Mesothelial cell of epicardium (in vitro differentiated cells): ENCODE results near the gene ALG9. TPM values are rescaled to one million over a fixed set of nuclear protein-coding genes. Genes with fewer than 3 reads are reported as not detected.
A peak's percentile ranks its signal among the peaks of the same experiment; 100 is the strongest.

ENCODE experiments used
- DNase-seq, 2 experiments: peaks; one replicate each; pipeline ENCODE4 v3.0.0; 2021; ENCODE audit warnings: low spot score in 2 of 2; ENCODE audit not compliant: unreplicated experiment in 2 of 2
- H3K27ac Mint-ChIP-seq: 2 replicates; pipeline ENCODE4 v1.8.0; 2021; ENCODE audit warnings: mixed read lengths
- H3K27me3 Mint-ChIP-seq: 2 replicates; pipeline ENCODE4 v1.8.0; 2021; ENCODE audit warnings: low read depth, mixed read lengths
- H3K36me3 Mint-ChIP-seq: 2 replicates; pipeline ENCODE4 v1.8.0; 2021; ENCODE audit warnings: mixed read lengths
- H3K4me1 Mint-ChIP-seq: 2 replicates; pipeline ENCODE4 v1.8.0; 2021; ENCODE audit warnings: mixed read lengths
- H3K4me3 Mint-ChIP-seq: 2 replicates; pipeline ENCODE4 v1.8.0; 2021; ENCODE audit warnings: mild to moderate bottlenecking, moderate library complexity, mixed read lengths
- H3K9me3 Mint-ChIP-seq: 2 replicates; pipeline ENCODE4 v1.8.0; 2021; ENCODE audit warnings: mixed read lengths
- total RNA-seq: library from RNA; stranded (reverse); gene quantifications from 3 replicates; pipeline ENCODE4 v1.2.1, GENCODE V29; 2021
- TF ChIP-seq, protein P1 (sequence below): fragments of 200-600 bp; sonication (generic); IDR thresholded peaks from one replicate; pipeline ENCODE4 v1.5.0; 2021; ENCODE audit warnings: antibody characterized with exemption; ENCODE audit not compliant: unreplicated experiment

The ALG9 gene
- total RNA-seq, 1 donor from 2014 or later: 50.6 TPM

DNA sequence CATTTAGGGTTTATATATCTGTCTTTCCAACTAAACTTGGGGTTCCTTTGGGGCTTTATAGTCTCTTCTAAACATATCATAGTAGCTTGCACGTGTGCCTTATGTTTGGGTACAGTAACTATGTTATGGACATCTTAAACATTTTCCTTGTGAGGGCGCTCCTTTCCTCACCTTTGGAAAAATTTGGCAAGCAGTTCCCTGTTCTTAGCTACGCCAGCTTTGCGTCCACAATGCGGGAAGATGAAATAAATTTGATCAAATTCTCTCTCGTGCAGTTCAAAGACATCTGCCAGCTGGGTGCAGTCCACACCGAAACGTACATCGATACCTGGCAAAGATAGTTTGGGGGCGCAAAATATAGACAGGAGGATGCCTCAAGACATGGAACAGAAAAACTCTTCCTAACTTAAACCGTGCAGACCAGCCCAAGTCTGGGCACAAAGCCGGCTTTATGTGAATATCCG is 7.0 kb upstream of the ALG9 start:
- H3K4me3 Mint-ChIP-seq: peak overlapping the region; percentile 90
- peak overlapping the region; percentile 100 for H3K27ac Mint-ChIP-seq
- peaks cover 12% of the 10 kb centered on the region for H3K4me1 Mint-ChIP-seq
- no peaks in the 10 kb centered on the region for H3K27me3 Mint-ChIP-seq
- peaks cover 4% of the 10 kb centered on the region for H3K36me3 Mint-ChIP-seq
- no peak for DNase-seq
- H3K9me3 Mint-ChIP-seq: no peaks in the 10 kb centered on the region
- TF ChIP-seq, protein P1, sequence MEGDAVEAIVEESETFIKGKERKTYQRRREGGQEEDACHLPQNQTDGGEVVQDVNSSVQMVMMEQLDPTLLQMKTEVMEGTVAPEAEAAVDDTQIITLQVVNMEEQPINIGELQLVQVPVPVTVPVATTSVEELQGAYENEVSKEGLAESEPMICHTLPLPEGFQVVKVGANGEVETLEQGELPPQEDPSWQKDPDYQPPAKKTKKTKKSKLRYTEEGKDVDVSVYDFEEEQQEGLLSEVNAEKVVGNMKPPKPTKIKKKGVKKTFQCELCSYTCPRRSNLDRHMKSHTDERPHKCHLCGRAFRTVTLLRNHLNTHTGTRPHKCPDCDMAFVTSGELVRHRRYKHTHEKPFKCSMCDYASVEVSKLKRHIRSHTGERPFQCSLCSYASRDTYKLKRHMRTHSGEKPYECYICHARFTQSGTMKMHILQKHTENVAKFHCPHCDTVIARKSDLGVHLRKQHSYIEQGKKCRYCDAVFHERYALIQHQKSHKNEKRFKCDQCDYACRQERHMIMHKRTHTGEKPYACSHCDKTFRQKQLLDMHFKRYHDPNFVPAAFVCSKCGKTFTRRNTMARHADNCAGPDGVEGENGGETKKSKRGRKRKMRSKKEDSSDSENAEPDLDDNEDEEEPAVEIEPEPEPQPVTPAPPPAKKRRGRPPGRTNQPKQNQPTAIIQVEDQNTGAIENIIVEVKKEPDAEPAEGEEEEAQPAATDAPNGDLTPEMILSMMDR: no peak

DNA sequence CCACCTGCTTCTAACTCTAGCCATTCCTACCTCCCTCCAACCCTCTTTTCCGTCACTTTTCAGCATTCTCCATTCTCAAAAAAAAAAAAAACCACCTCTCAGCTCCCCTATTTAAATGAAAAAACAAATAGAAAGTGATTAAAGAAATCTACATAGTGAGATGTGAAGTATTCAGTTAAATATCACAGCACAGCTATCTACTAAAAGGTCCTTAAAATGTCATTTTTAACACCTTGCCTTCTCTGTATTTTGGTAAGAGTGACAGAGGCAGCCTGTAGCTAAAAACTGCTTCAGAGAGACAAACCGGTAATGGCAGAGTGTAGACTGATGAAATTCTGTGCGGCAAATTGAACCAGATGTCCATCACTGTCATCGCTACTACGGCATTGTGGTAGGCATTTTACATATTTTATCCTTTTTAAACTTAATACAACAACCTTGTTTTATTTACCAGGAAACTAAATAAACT is 346 bp upstream of the ALG9 start:
- Mint-ChIP-seq H3K9me3 (no peaks in the 10 kb centered on the region), H3K4me3 (peak overlapping the region; percentile 86), H3K27ac (peak overlapping the region; percentile 84), H3K36me3 (peaks cover 20% of the 10 kb centered on the region), H3K4me1 (peaks cover 11% of the 10 kb centered on the region), H3K27me3 (no peaks in the 10 kb centered on the region)
- TF ChIP-seq, protein P1: no peak
- DNase-seq: no peak

DNA sequence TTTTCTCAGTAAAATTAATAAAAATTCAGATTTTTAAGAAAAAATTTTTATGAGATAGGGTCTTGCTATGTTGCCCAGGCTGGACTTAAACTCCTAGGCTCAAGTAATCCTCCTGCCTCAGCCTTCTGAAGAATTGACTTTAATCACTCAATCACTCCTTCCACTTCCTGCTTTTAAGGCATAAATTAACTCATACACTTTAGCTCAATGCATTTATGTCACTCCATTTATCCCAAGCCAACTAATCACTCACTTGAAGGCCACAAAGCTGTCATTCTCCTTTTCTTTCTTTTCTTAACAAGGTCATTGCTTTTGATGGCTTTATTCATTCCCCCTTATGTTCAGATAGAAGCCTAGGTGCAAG is 877 bp downstream of the ALG9 start:
- Mint-ChIP-seq H3K4me1 (peaks cover 11% of the 10 kb centered on the region), H3K27me3 (no peaks in the 10 kb centered on the region), H3K4me3 (peak overlapping the region; percentile 86), H3K36me3 (peaks cover 26% of the 10 kb centered on the region), H3K9me3 (no peaks in the 10 kb centered on the region), H3K27ac (peak overlapping the region; percentile 77)
- no peak for DNase-seq
- TF ChIP-seq, protein P1: no peak

DNA sequence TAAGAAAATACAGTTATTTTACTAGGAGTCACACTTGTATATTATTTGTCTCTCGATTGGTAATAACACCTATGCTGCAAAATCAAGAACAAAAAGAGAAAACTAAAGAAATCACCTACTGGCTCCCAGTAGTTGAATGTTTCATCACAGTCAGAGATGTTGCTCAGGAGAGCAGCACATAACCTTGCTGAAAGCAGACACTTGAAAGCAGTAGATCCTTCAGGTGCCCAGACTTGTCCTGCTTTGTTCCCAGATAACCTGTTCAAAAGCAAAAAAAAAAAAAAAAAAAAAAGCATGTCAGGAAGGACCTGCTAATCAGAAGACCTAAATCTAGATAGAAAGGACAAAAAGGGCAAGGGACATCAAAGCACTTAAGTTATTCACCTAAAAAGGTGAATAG is 1.3 kb downstream of the ALG9 start:
- Mint-ChIP-seq H3K4me3 (peak overlapping the region; percentile 30), H3K27ac (peak overlapping the region; percentile 31), H3K36me3 (peaks cover 30% of the 10 kb centered on the region), H3K9me3 (no peaks in the 10 kb centered on the region), H3K27me3 (no peaks in the 10 kb centered on the region), H3K4me1 (peaks cover 11% of the 10 kb centered on the region)
- TF ChIP-seq, protein P1: no peak
- no peak for DNase-seq

DNA sequence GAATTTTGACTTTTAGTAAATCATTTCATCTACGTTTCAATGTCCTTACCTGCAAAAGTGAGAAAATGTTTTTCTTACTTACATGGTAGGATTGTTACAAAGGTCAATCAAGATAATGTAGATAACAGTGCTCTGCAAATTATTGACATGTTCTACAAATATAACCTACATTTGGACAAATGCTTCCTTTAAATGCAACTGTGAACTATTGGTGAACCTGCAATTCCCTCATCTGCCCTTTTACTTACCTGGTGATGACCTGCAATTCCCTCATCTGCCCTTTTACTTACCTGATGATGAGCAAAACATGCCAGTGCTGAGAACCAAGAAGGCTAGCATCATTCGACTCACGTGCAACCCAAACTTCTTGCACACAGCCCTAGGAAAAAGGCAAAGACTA is 11.1 kb downstream of the ALG9 start:
- TF ChIP-seq, protein P1: no peak
- Mint-ChIP-seq H3K9me3 (no peaks in the 10 kb centered on the region), H3K27ac (no peak overlapping the region), H3K27me3 (no peaks in the 10 kb centered on the region), H3K4me3 (no peak overlapping the region), H3K36me3 (peaks cover 34% of the 10 kb centered on the region), H3K4me1 (no peaks in the 10 kb centered on the region)
- DNase-seq: no peak

DNA sequence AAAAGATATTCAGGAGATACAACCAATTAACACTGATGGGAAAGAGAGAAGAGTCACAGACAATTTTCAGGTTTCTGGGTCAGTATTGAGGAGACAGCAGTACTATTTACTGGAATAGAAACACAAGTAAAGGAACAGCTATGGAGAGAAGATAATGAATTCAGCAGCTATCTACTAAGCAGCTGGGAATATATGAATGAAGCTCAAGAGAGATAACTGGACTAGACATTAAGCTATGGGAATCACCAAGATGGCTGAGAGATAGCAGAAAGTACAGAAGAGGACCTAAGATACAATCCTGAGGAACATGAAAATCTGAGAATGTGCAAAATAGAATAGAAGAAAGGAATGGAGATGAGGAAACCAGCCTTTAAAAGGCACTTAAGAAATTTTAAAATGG is 15.9 kb downstream of the ALG9 start:
- TF ChIP-seq, protein P1: no peak
- Mint-ChIP-seq H3K27ac (no peak overlapping the region), H3K9me3 (no peaks in the 10 kb centered on the region), H3K4me3 (no peak overlapping the region), H3K27me3 (no peaks in the 10 kb centered on the region), H3K4me1 (no peaks in the 10 kb centered on the region), H3K36me3 (peaks cover 40% of the 10 kb centered on the region)
- no peak for DNase-seq
